ENCODE measurements around the gene HLA-E. TPM values are rescaled to one million over a fixed set of nuclear protein-coding genes. Genes with fewer than 3 reads are reported as not detected.
A peak's percentile ranks its signal among the peaks of the same experiment; 100 is the strongest.

HLA-E gene
- total and polyA plus RNA-seq, 2 donors (not counting 3 experiments of a cell fraction or from before 2014, with no cell fraction given), result 271 to 298 TPM

- Histone ChIP-seq H3K36me3 (ENCODE audit: control insufficient read depth in 2 of 2, extremely low read depth in 1 of 2, insufficient read depth in 2 of 2, low read length in 2 of 2) (no peaks in the 10 kb centered on the region), H3K9me3 (replicated peaks; ENCODE audit: control insufficient read depth, insufficient read depth, low read length) (no peaks in the 10 kb centered on the region), H4K20me1 (replicated peaks; ENCODE audit: control insufficient read depth, extremely low read depth, insufficient read depth, low read length) (no peaks in the 10 kb centered on the region), H3K9me1 (replicated peaks; ENCODE audit: control insufficient read depth, extremely low read depth, insufficient read depth, low read length) (no peaks in the 10 kb centered on the region), H3K4me2 (ENCODE audit: insufficient read depth, low read length) (no peak overlapping the region), H3K9ac (replicated peaks; ENCODE audit: extremely low read depth, insufficient read depth, low read length) (no peak overlapping the region), H3K27me3 (ENCODE audit: control insufficient read depth in 2 of 2, insufficient read depth in 2 of 2, low read length in 2 of 2) (peaks cover 79 to 87% of the 10 kb centered on the region in 2 experiments), H3K79me2 (ENCODE audit: control insufficient read depth, insufficient read depth, low read length) (no peaks in the 10 kb centered on the region), H3K4me1 (ENCODE audit: control insufficient read depth, extremely low read depth, insufficient read depth, low read length) (no peaks in the 10 kb centered on the region), H3K4me3 (replicated peaks in 1 of 3; ENCODE audit: insufficient read depth in 1 of 3, low read depth in 1 of 3, low read length in 3 of 3) (no peak overlapping the region), H3K27ac (ENCODE audit: insufficient read depth, low read depth, low read length) (no peak overlapping the region), H2AFZ (ENCODE audit: low read depth, low read length) (no peak overlapping the region)
- intact Hi-C loops (cut with micrococcal nuclease) (no loop called here), dilution Hi-C loops (cut with MboI; ENCODE audit: extremely low pct_ligation_motif_present, low sequenced_read_pairs) (no loop called here)
- TF ChIP-seq EZH2 (IDR thresholded peaks at IDR 0.05; ENCODE audit: borderline replicate concordance, low read depth, low read length, severe bottlenecking) (peak; percentile 84), JUN (IDR thresholded peaks at IDR 0.05; ENCODE audit: borderline replicate concordance, insufficient read depth, insufficient read length, low read depth) (no peak)
- peak; percentile 44 for FAIRE-seq
- no TSS peak for BruUV-seq (replicated peaks)
- ChIA-PET POLR2A (no interaction called here), CTCF (interaction anchor here (0.9 to 1.2 kb wide), 4 partner anchors 10 to 40 kb away, joined by 3 to 7 read pairs (median 3); no protein-coding TSS in a partner anchor)
- no peak for DNase-seq (ENCODE audit: low read depth, low spot score)
Measured at GRCh38 chr6:30450909-30451841, 38.1 kb upstream of the HLA-E start.

GRCh38 chr6:30452736-30453507 is 36.4 kb upstream of the HLA-E start:
- POLR2A ChIA-PET, result no interaction called here
- H4K20me1 ChIP-seq (replicated peaks; ENCODE audit: control insufficient read depth, extremely low read depth, insufficient read depth, low read length), result no peaks in the 10 kb centered on the region
- no TSS peak for BruUV-seq (replicated peaks)
- dilution Hi-C loops (cut with MboI; ENCODE audit: extremely low pct_ligation_motif_present, low sequenced_read_pairs) (no loop called here), intact Hi-C loops (cut with micrococcal nuclease) (loop anchor here (1.0 kb wide), 3 partner anchors 29 to 96 kb away; no protein-coding TSS in a partner anchor)
- FAIRE-seq (peak; percentile 28), DNase-seq (ENCODE audit: low read depth, low spot score) (no peak)
- H3K4me3 ChIP-seq (replicated peaks in 1 of 3; ENCODE audit: insufficient read depth in 1 of 3, low read depth in 1 of 3, low read length in 3 of 3), result no peak overlapping the region
- H3K4me2 ChIP-seq (ENCODE audit: insufficient read depth, low read length), result no peak overlapping the region
- no peaks in the 10 kb centered on the region for H3K9me3 ChIP-seq (replicated peaks; ENCODE audit: control insufficient read depth, insufficient read depth, low read length)
- H3K9me1 ChIP-seq (replicated peaks; ENCODE audit: control insufficient read depth, extremely low read depth, insufficient read depth, low read length), result no peaks in the 10 kb centered on the region
- no peaks in the 10 kb centered on the region for H3K4me1 ChIP-seq (ENCODE audit: control insufficient read depth, extremely low read depth, insufficient read depth, low read length)
- peak; percentile 49 for TF ChIP-seq EZH2 (IDR thresholded peaks at IDR 0.05; ENCODE audit: borderline replicate concordance, low read depth, low read length, severe bottlenecking)
- TF ChIP-seq CTCF (IDR thresholded peaks at IDR 0.05; ENCODE audit: extremely low read depth in 1 of 2, insufficient read depth in 1 of 2, low read depth in 1 of 2, low read length in 2 of 2), result no peak
- TF ChIP-seq JUN (IDR thresholded peaks at IDR 0.05; ENCODE audit: borderline replicate concordance, insufficient read depth, insufficient read length, low read depth), result no peak
- no peak for TF ChIP-seq POLR2A (IDR thresholded peaks at IDR 0.05; ENCODE audit: low read depth, low read length)
- no peak overlapping the region for H2AFZ ChIP-seq (ENCODE audit: low read depth, low read length)
- H3K9ac ChIP-seq (replicated peaks; ENCODE audit: extremely low read depth, insufficient read depth, low read length), result no peak overlapping the region
- H3K27ac ChIP-seq (ENCODE audit: insufficient read depth, low read depth, low read length), result no peak overlapping the region
- CTCF ChIA-PET, result interaction anchor here (0.6 to 1.9 kb wide), 42 partner anchors 9 to 635 kb away, joined by 3 to 51 read pairs (median 5); partner anchors contain the start of genes ABCF1, DHX16 and MDC1
- H3K36me3 ChIP-seq (ENCODE audit: control insufficient read depth in 2 of 2, extremely low read depth in 1 of 2, insufficient read depth in 2 of 2, low read length in 2 of 2), result no peaks in the 10 kb centered on the region
- no peaks in the 10 kb centered on the region for H3K79me2 ChIP-seq (ENCODE audit: control insufficient read depth, insufficient read depth, low read length)
- H3K27me3 ChIP-seq (ENCODE audit: control insufficient read depth in 2 of 2, insufficient read depth in 2 of 2, low read length in 2 of 2), result peaks cover 76 to 86% of the 10 kb centered on the region in 2 experiments
